ENCODE measurements around the gene GATAD2B.

GATAD2B gene

GRCh38 chr1:153941826-153942725, 19.3 kb upstream of the GATAD2B start:
- Histone ChIP-seq H3K27ac (ENCODE audit: low read depth, low read length) (no peak overlapping the region), H3K36me3 (ENCODE audit: control insufficient read depth in 1 of 2, insufficient read depth in 2 of 2, low read length in 2 of 2) (peaks cover 22 to 54% of the 10 kb centered on the region in 2 donors), H3K9ac (ENCODE audit: low read depth in 1 of 2, low read length in 2 of 2) (no peak overlapping the region), H3K9me3 (ENCODE audit: control insufficient read depth in 1 of 2, low read length in 2 of 2) (no peaks in the 10 kb centered on the region), H3K4me3 (ENCODE audit: low read depth in 1 of 2, low read length in 2 of 2) (no peak overlapping the region), H3K4me1 (ENCODE audit: control insufficient read depth in 1 of 2, insufficient read depth in 2 of 2, low read length in 2 of 2) (peaks cover 21% of the 10 kb centered on the region in 2 donors), H3K27me3 (ENCODE audit: control insufficient read depth in 1 of 2, insufficient read depth in 2 of 2, low read length in 2 of 2) (no peaks in the 10 kb centered on the region)

GRCh38 chr1:153940756-153941155, 18.0 kb upstream of the GATAD2B start:
- no peaks in the 10 kb centered on the region for H3K27me3 ChIP-seq (ENCODE audit: control insufficient read depth in 1 of 2, insufficient read depth in 2 of 2, low read length in 2 of 2)
- H3K9ac ChIP-seq (ENCODE audit: low read depth in 1 of 2, low read length in 2 of 2) = no peak overlapping the region
- no peak overlapping the region for H3K4me3 ChIP-seq (ENCODE audit: low read depth in 1 of 2, low read length in 2 of 2)
- H3K4me1 ChIP-seq (ENCODE audit: control insufficient read depth in 1 of 2, insufficient read depth in 2 of 2, low read length in 2 of 2) = peaks cover 16 to 17% of the 10 kb centered on the region in 2 donors
- H3K9me3 ChIP-seq (ENCODE audit: control insufficient read depth in 1 of 2, low read length in 2 of 2) = no peaks in the 10 kb centered on the region
- H3K27ac ChIP-seq (ENCODE audit: low read depth, low read length) = no peak overlapping the region
- H3K36me3 ChIP-seq (ENCODE audit: control insufficient read depth in 1 of 2, insufficient read depth in 2 of 2, low read length in 2 of 2) = peaks cover 34 to 67% of the 10 kb centered on the region in 2 donors

GRCh38 chr1:153939476-153939875, 16.7 kb upstream of the GATAD2B start:
- no peak overlapping the region for H3K27ac ChIP-seq (ENCODE audit: low read depth, low read length)
- H3K9me3 ChIP-seq (ENCODE audit: control insufficient read depth in 1 of 2, low read length in 2 of 2) = no peaks in the 10 kb centered on the region
- peaks cover 42 to 78% of the 10 kb centered on the region in 2 donors for H3K36me3 ChIP-seq (ENCODE audit: control insufficient read depth in 1 of 2, insufficient read depth in 2 of 2, low read length in 2 of 2)
- no peaks in the 10 kb centered on the region for H3K27me3 ChIP-seq (ENCODE audit: control insufficient read depth in 1 of 2, insufficient read depth in 2 of 2, low read length in 2 of 2)
- H3K4me1 ChIP-seq (ENCODE audit: control insufficient read depth in 1 of 2, insufficient read depth in 2 of 2, low read length in 2 of 2) = peaks cover 6 to 8% of the 10 kb centered on the region in 2 donors
- no peak overlapping the region for H3K9ac ChIP-seq (ENCODE audit: low read depth in 1 of 2, low read length in 2 of 2)
- no peak overlapping the region for H3K4me3 ChIP-seq (ENCODE audit: low read depth in 1 of 2, low read length in 2 of 2)

- H3K27me3 ChIP-seq (ENCODE audit: control insufficient read depth in 1 of 2, insufficient read depth in 2 of 2, low read length in 2 of 2) = no peaks in the 10 kb centered on the region
- H3K27ac ChIP-seq (ENCODE audit: low read depth, low read length) = no peak overlapping the region
- H3K36me3 ChIP-seq (ENCODE audit: control insufficient read depth in 1 of 2, insufficient read depth in 2 of 2, low read length in 2 of 2) = peaks cover 45 to 81% of the 10 kb centered on the region in 2 donors
- H3K9ac ChIP-seq (ENCODE audit: low read depth in 1 of 2, low read length in 2 of 2) = no peak overlapping the region
- H3K4me3 ChIP-seq (ENCODE audit: low read depth in 1 of 2, low read length in 2 of 2) = no peak overlapping the region
- H3K4me1 ChIP-seq (ENCODE audit: control insufficient read depth in 1 of 2, insufficient read depth in 2 of 2, low read length in 2 of 2) = peaks cover 3% of the 10 kb centered on the region in 2 donors
- no peaks in the 10 kb centered on the region for H3K9me3 ChIP-seq (ENCODE audit: control insufficient read depth in 1 of 2, low read length in 2 of 2)
Observed at GRCh38 chr1:153938996-153939395, 16.2 kb upstream of the GATAD2B start.

- H3K9ac ChIP-seq (ENCODE audit: low read depth in 1 of 2, low read length in 2 of 2) = no peak overlapping the region
- H3K4me1 ChIP-seq (ENCODE audit: control insufficient read depth in 1 of 2, insufficient read depth in 2 of 2, low read length in 2 of 2) = no peaks in the 10 kb centered on the region
- no peaks in the 10 kb centered on the region for H3K9me3 ChIP-seq (ENCODE audit: control insufficient read depth in 1 of 2, low read length in 2 of 2)
- H3K27ac ChIP-seq (ENCODE audit: low read depth, low read length) = no peak overlapping the region
- peaks cover 54 to 89% of the 10 kb centered on the region in 2 donors for H3K36me3 ChIP-seq (ENCODE audit: control insufficient read depth in 1 of 2, insufficient read depth in 2 of 2, low read length in 2 of 2)
- no peaks in the 10 kb centered on the region for H3K27me3 ChIP-seq (ENCODE audit: control insufficient read depth in 1 of 2, insufficient read depth in 2 of 2, low read length in 2 of 2)
- no peak overlapping the region for H3K4me3 ChIP-seq (ENCODE audit: low read depth in 1 of 2, low read length in 2 of 2)
Observed at GRCh38 chr1:153937331-153937730, 14.6 kb upstream of the GATAD2B start.

- H3K9ac ChIP-seq (ENCODE audit: low read depth in 1 of 2, low read length in 2 of 2) = no peak overlapping the region
- no peaks in the 10 kb centered on the region for H3K9me3 ChIP-seq (ENCODE audit: control insufficient read depth in 1 of 2, low read length in 2 of 2)
- no peak overlapping the region for H3K4me3 ChIP-seq (ENCODE audit: low read depth in 1 of 2, low read length in 2 of 2)
Observed at GRCh38 chr1:153936011-153936802, 13.4 kb upstream of the GATAD2B start.

GRCh38 chr1:153934746-153935145, 12.0 kb upstream of the GATAD2B start:
- Histone ChIP-seq H3K27me3 (ENCODE audit: control insufficient read depth in 1 of 2, insufficient read depth in 2 of 2, low read length in 2 of 2) (no peaks in the 10 kb centered on the region), H3K4me3 (ENCODE audit: low read depth in 1 of 2, low read length in 2 of 2) (no peak overlapping the region), H3K36me3 (ENCODE audit: control insufficient read depth in 1 of 2, insufficient read depth in 2 of 2, low read length in 2 of 2) (peaks cover 49 to 80% of the 10 kb centered on the region in 2 donors), H3K9me3 (ENCODE audit: control insufficient read depth in 1 of 2, low read length in 2 of 2) (no peaks in the 10 kb centered on the region), H3K27ac (ENCODE audit: low read depth, low read length) (no peak overlapping the region), H3K9ac (ENCODE audit: low read depth in 1 of 2, low read length in 2 of 2) (no peak overlapping the region), H3K4me1 (ENCODE audit: control insufficient read depth in 1 of 2, insufficient read depth in 2 of 2, low read length in 2 of 2) (no peaks in the 10 kb centered on the region)

More at GRCh38 chr1:153936011-153936802, 13.4 kb upstream of the GATAD2B start:
- H3K27me3 ChIP-seq (ENCODE audit: control insufficient read depth in 1 of 2, insufficient read depth in 2 of 2, low read length in 2 of 2) = no peaks in the 10 kb centered on the region
- H3K36me3 ChIP-seq (ENCODE audit: control insufficient read depth in 1 of 2, insufficient read depth in 2 of 2, low read length in 2 of 2) = peaks cover 46 to 82% of the 10 kb centered on the region in 2 donors
- no peaks in the 10 kb centered on the region for H3K4me1 ChIP-seq (ENCODE audit: control insufficient read depth in 1 of 2, insufficient read depth in 2 of 2, low read length in 2 of 2)
- no peak overlapping the region for H3K27ac ChIP-seq (ENCODE audit: low read depth, low read length)

GRCh38 chr1:153933955-153934354, 11.2 kb upstream of the GATAD2B start:
- Histone ChIP-seq H3K9ac (ENCODE audit: low read depth in 1 of 2, low read length in 2 of 2) (no peak overlapping the region), H3K27ac (ENCODE audit: low read depth, low read length) (no peak overlapping the region), H3K4me3 (ENCODE audit: low read depth in 1 of 2, low read length in 2 of 2) (no peak overlapping the region), H3K9me3 (ENCODE audit: control insufficient read depth in 1 of 2, low read length in 2 of 2) (no peaks in the 10 kb centered on the region), H3K36me3 (ENCODE audit: control insufficient read depth in 1 of 2, insufficient read depth in 2 of 2, low read length in 2 of 2) (peaks cover 50 to 79% of the 10 kb centered on the region in 2 donors), H3K4me1 (ENCODE audit: control insufficient read depth in 1 of 2, insufficient read depth in 2 of 2, low read length in 2 of 2) (peaks cover 0 to 2% of the 10 kb centered on the region in 2 donors), H3K27me3 (ENCODE audit: control insufficient read depth in 1 of 2, insufficient read depth in 2 of 2, low read length in 2 of 2) (no peaks in the 10 kb centered on the region)

- H3K36me3 ChIP-seq (ENCODE audit: control insufficient read depth in 1 of 2, insufficient read depth in 2 of 2, low read length in 2 of 2) = peaks cover 46 to 76% of the 10 kb centered on the region in 2 donors
- no peak overlapping the region for H3K4me3 ChIP-seq (ENCODE audit: low read depth in 1 of 2, low read length in 2 of 2)
- H3K4me1 ChIP-seq (ENCODE audit: control insufficient read depth in 1 of 2, insufficient read depth in 2 of 2, low read length in 2 of 2) = peaks cover 0 to 4% of the 10 kb centered on the region in 2 donors
- H3K9ac ChIP-seq (ENCODE audit: low read depth in 1 of 2, low read length in 2 of 2) = no peak overlapping the region
- H3K27me3 ChIP-seq (ENCODE audit: control insufficient read depth in 1 of 2, insufficient read depth in 2 of 2, low read length in 2 of 2) = no peaks in the 10 kb centered on the region
- no peaks in the 10 kb centered on the region for H3K9me3 ChIP-seq (ENCODE audit: control insufficient read depth in 1 of 2, low read length in 2 of 2)
- no peak overlapping the region for H3K27ac ChIP-seq (ENCODE audit: low read depth, low read length)
Observed at GRCh38 chr1:153933430-153933829, 10.7 kb upstream of the GATAD2B start.

Measured in duodenal mucosa (tissue), 2 donors.